ENCODE data around the gene BHMT. TPM values are rescaled to one million over a fixed set of nuclear protein-coding genes. Genes with fewer than 3 reads are reported as not detected.

Gene BHMT
- total RNA-seq, 1 experiment from 2014 or later: not detected

DNA sequence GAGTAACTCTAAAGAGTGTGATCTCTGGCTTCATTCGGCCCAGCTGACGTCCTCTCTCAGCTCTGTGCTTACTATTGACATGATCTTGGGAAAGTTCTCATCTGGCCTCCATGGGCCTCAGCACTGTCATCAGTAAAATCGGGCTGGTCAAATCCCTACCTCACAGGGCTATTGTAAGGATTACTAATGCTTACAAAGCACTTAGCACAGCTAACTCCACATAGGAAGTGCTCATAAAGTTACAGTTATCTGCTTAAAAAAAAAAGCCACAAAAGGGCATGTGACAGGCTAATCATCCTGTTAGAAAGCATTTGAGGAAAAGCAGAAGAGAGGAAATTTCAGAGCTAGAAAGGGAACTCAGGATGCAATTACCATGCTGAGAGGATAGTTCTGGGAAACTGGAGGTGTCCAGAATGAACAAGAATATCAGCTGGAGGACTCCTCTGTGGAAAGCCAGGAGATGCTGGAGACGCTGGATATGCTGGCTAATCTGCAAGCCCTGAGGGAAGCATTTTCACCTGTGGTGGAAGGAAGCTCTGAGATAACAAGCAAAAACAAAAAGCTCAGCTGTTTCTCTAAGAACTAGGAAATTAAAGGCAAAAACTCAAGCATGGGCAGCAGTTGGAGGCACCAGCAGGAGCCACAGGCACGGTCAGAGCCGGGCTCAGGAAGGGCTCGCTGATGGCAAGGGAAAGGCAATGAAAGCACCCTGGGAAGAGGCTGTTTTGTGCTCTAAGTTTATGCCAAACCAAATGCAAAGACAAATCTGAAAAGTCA lies 4.4 kb upstream of the BHMT start:
- H3K4me3 ChIP-seq (ENCODE audit: low read depth in 2 of 2, low read length in 2 of 2): no peak overlapping the region
- BruUV-seq (replicated peaks): no TSS peak
- intact Hi-C loops (cut with micrococcal nuclease; ENCODE audit: unreplicated experiment) (no loop called here), in situ Hi-C loops (cut with HindIII; ENCODE audit: low pct_unique_long_range_greater_than_20kb, low sequenced_read_pairs) (no loop called here)
- TF ChIP-seq POLR2AphosphoS5 (IDR thresholded peaks at IDR 0.05; ENCODE audit: low read depth, low read length): no peak
- H3K4me1 ChIP-seq (ENCODE audit: control insufficient read depth, insufficient read depth, low read length): no peaks in the 10 kb centered on the region
- no peak overlapping the region for H3K27ac ChIP-seq (ENCODE audit: low read length)
- ChIA-PET CTCF (no interaction called here), POLR2A (no interaction called here)
- H3K9me3 ChIP-seq (ENCODE audit: control insufficient read depth, insufficient read depth, low read depth, low read length): no peaks in the 10 kb centered on the region
- no peak for ATAC-seq
- DNase-seq (ENCODE audit: low read depth, low spot score): no peak
- no peaks in the 10 kb centered on the region for H3K36me3 ChIP-seq (ENCODE audit: control insufficient read depth, insufficient read depth, low read length)
- peaks cover 32% of the 10 kb centered on the region for H3K27me3 ChIP-seq (ENCODE audit: control insufficient read depth, insufficient read depth, low read length)

DNA sequence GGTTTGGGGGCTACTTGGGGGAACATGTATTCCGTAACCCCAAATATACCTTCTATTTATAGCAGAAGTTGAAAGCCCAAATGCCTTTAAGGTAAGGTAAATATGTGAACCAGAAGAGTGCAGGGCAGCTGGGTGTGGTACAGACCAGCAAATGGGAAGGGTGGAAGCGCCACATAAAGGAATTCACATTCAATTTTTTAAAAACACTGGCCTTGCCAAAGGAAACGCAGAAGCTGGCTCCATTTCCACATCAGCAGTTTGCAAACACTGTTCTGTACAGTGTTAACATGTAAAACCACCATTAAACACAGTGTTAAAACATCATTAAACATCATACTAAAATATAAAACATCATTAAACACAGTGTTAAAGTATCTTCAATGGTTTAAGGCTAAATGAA lies 3.5 kb upstream of the BHMT start:
- in situ Hi-C loops (cut with HindIII; ENCODE audit: low pct_unique_long_range_greater_than_20kb, low sequenced_read_pairs): no loop called here
- no TSS peak for BruUV-seq (replicated peaks)
- Histone ChIP-seq H3K27me3 (ENCODE audit: control insufficient read depth, insufficient read depth, low read length) (peaks cover 28% of the 10 kb centered on the region), H3K9me3 (ENCODE audit: control insufficient read depth, insufficient read depth, low read depth, low read length) (no peaks in the 10 kb centered on the region), H3K36me3 (ENCODE audit: control insufficient read depth, insufficient read depth, low read length) (no peaks in the 10 kb centered on the region), H3K4me3 (ENCODE audit: low read depth in 2 of 2, low read length in 2 of 2) (no peak overlapping the region), H3K4me1 (ENCODE audit: control insufficient read depth, insufficient read depth, low read length) (no peaks in the 10 kb centered on the region), H3K27ac (ENCODE audit: low read length) (no peak overlapping the region)
- POLR2A ChIA-PET: no interaction called here
- CTCF ChIA-PET: no interaction called here
- no peak for TF ChIP-seq TCF7L2 (IDR thresholded peaks at IDR 0.05; ENCODE audit: low read depth, low read length)
- no peak for TF ChIP-seq POLR2AphosphoS5 (IDR thresholded peaks at IDR 0.05; ENCODE audit: low read depth, low read length)
- TF ChIP-seq, protein P1, sequence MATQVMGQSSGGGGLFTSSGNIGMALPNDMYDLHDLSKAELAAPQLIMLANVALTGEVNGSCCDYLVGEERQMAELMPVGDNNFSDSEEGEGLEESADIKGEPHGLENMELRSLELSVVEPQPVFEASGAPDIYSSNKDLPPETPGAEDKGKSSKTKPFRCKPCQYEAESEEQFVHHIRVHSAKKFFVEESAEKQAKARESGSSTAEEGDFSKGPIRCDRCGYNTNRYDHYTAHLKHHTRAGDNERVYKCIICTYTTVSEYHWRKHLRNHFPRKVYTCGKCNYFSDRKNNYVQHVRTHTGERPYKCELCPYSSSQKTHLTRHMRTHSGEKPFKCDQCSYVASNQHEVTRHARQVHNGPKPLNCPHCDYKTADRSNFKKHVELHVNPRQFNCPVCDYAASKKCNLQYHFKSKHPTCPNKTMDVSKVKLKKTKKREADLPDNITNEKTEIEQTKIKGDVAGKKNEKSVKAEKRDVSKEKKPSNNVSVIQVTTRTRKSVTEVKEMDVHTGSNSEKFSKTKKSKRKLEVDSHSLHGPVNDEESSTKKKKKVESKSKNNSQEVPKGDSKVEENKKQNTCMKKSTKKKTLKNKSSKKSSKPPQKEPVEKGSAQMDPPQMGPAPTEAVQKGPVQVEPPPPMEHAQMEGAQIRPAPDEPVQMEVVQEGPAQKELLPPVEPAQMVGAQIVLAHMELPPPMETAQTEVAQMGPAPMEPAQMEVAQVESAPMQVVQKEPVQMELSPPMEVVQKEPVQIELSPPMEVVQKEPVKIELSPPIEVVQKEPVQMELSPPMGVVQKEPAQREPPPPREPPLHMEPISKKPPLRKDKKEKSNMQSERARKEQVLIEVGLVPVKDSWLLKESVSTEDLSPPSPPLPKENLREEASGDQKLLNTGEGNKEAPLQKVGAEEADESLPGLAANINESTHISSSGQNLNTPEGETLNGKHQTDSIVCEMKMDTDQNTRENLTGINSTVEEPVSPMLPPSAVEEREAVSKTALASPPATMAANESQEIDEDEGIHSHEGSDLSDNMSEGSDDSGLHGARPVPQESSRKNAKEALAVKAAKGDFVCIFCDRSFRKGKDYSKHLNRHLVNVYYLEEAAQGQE (IDR thresholded peaks at IDR 0.05; ENCODE audit: insufficient read depth in 1 of 2, low read depth in 2 of 2, low read length in 1 of 2): no peak
- no peak for TF ChIP-seq SIN3A (IDR thresholded peaks at IDR 0.05; ENCODE audit: borderline replicate concordance, insufficient read depth, low read depth, low read length)
- TF ChIP-seq, protein P2, sequence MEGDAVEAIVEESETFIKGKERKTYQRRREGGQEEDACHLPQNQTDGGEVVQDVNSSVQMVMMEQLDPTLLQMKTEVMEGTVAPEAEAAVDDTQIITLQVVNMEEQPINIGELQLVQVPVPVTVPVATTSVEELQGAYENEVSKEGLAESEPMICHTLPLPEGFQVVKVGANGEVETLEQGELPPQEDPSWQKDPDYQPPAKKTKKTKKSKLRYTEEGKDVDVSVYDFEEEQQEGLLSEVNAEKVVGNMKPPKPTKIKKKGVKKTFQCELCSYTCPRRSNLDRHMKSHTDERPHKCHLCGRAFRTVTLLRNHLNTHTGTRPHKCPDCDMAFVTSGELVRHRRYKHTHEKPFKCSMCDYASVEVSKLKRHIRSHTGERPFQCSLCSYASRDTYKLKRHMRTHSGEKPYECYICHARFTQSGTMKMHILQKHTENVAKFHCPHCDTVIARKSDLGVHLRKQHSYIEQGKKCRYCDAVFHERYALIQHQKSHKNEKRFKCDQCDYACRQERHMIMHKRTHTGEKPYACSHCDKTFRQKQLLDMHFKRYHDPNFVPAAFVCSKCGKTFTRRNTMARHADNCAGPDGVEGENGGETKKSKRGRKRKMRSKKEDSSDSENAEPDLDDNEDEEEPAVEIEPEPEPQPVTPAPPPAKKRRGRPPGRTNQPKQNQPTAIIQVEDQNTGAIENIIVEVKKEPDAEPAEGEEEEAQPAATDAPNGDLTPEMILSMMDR (IDR thresholded peaks at IDR 0.05): no peak
- no peak for ATAC-seq
- intact Hi-C loops (cut with micrococcal nuclease; ENCODE audit: unreplicated experiment): no loop called here
- DNase-seq (ENCODE audit: low read depth, low spot score): no peak

DNA sequence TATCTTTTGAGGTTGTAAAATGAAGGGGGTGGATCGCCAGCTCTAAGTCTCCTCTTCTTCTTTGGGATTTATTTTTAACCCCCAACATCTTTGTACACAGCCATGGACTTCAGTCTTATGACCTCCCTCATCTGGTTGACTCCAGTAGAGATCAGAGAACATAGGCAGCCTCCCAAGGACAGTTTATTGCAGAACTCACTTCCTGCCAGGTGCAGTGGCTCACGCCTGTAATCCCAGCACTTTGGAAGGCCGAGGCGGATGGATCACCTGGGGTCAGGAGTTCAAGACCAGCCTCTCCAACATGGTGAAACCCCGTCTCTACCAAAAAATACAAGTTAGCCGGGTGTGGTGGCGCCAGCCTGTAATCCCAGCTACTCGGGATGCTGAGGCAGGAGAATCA lies 2.8 kb upstream of the BHMT start:
- ChIA-PET POLR2A (no interaction called here), CTCF (no interaction called here)
- TF ChIP-seq POLR2AphosphoS5 (IDR thresholded peaks at IDR 0.05; ENCODE audit: low read depth, low read length): no peak
- TF ChIP-seq TCF7L2 (IDR thresholded peaks at IDR 0.05; ENCODE audit: low read depth, low read length): no peak
- TF ChIP-seq SIN3A (IDR thresholded peaks at IDR 0.05; ENCODE audit: borderline replicate concordance, insufficient read depth, low read depth, low read length): no peak
- TF ChIP-seq, protein P2 (IDR thresholded peaks at IDR 0.05): no peak
- TF ChIP-seq, protein P1 (IDR thresholded peaks at IDR 0.05; ENCODE audit: insufficient read depth in 1 of 2, low read depth in 2 of 2, low read length in 1 of 2): no peak
- Histone ChIP-seq H3K27ac (ENCODE audit: low read length) (no peak overlapping the region), H3K4me3 (ENCODE audit: low read depth in 2 of 2, low read length in 2 of 2) (no peak overlapping the region), H3K9me3 (ENCODE audit: control insufficient read depth, insufficient read depth, low read depth, low read length) (no peaks in the 10 kb centered on the region), H3K27me3 (ENCODE audit: control insufficient read depth, insufficient read depth, low read length) (peaks cover 28% of the 10 kb centered on the region), H3K4me1 (ENCODE audit: control insufficient read depth, insufficient read depth, low read length) (no peaks in the 10 kb centered on the region), H3K36me3 (ENCODE audit: control insufficient read depth, insufficient read depth, low read length) (no peaks in the 10 kb centered on the region)
- in situ Hi-C loops (cut with HindIII; ENCODE audit: low pct_unique_long_range_greater_than_20kb, low sequenced_read_pairs): no loop called here
- DNase-seq (ENCODE audit: low read depth, low spot score) (no peak), ATAC-seq (no peak)
- intact Hi-C loops (cut with micrococcal nuclease; ENCODE audit: unreplicated experiment): no loop called here
- no TSS peak for BruUV-seq (replicated peaks)

All from Panc1 (cell line).